GM08714 (cell line): ENCODE results near the gene BTG2.
"Not testable (repeated sequence)": the region's sequence is repeated elsewhere in the genome, so short reads cannot be mapped to it uniquely, and the experiment has no call there.

ENCODE experiments used
- H3K4me3 ChIP-seq: fragments of 200-500 bp; sonication (Bioruptor generic); 2 replicates; pipeline ENCODE4 v1.5.1; 2014; ENCODE audit warnings: mild to moderate bottlenecking, low read length, inconsistent platforms
- ZNF274 ChIP-seq: IDR thresholded peaks from 2 replicates; pipeline ENCODE4 v1.6.1; 2012; ENCODE audit warnings: mild to moderate bottlenecking, low read depth, low read length

Gene BTG2

DNA sequence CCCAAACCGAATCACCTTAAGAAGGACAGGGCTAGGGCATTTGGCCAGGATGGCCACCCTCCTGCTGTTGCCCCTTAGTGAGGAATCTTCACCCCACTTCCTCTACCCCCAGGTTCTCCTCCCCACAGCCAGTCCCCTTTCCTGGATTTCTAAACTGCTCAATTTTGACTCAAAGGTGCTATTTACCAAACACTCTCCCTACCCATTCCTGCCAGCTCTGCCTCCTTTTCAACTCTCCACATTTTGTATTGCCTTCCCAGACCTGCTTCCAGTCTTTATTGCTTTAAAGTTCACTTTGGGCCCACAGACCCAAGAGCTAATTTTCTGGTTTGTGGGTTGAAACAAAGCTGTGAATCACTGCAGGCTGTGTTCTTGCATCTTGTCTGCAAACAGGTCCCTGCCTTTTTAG is 3.6 kb downstream of the BTG2 start:
- no peak for TF ChIP-seq ZNF274
- H3K4me3 ChIP-seq, result peak overlapping the region; percentile 87; the same call in 1 of the 2 replicates

DNA sequence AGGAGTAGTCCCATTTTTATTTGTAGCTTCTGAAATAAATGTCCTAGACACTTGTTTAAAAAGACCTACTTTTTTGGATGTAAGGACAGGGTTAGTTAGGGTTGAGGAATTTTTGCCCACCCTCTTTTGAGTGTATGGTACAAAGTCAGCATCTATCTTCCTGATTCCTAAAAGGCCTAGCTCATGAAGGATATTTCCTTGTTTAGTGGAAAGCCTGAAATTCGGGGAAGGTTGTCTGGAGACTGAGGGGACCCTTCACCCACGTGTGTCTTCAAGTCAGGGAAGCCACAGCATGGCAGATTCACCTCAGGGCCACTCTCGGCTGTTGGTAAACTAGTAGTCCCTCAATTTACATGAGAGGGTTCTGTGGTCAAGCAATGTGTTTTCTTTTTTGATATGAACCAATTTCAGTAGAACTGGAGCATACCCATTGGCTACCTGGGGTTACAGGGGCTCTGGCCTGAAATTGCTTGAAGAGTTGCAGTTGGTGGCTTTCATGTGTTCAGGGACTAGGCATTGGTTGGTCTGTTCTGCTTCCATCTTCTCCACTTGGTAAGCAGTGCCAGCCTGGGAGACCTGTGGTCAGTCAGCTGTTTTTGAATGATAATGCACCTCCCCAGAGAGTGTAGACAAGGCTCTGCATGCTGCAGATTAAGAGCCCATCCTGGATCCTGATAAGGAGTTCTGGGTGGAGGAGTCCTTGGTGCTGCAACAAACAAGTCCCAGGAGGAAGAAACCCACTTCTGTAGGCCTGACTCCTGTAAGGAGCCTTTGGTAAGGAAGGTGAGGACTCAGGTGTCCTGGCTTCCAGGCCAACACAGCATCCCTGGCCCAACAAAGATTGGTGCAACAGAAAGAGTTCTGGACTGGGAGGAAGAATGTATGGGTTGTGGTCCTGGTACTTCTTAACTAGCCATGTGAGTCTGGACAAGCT is 6.3 kb downstream of the BTG2 start:
- no peak for TF ChIP-seq ZNF274
- H3K4me3 ChIP-seq, result no peak overlapping the region

DNA sequence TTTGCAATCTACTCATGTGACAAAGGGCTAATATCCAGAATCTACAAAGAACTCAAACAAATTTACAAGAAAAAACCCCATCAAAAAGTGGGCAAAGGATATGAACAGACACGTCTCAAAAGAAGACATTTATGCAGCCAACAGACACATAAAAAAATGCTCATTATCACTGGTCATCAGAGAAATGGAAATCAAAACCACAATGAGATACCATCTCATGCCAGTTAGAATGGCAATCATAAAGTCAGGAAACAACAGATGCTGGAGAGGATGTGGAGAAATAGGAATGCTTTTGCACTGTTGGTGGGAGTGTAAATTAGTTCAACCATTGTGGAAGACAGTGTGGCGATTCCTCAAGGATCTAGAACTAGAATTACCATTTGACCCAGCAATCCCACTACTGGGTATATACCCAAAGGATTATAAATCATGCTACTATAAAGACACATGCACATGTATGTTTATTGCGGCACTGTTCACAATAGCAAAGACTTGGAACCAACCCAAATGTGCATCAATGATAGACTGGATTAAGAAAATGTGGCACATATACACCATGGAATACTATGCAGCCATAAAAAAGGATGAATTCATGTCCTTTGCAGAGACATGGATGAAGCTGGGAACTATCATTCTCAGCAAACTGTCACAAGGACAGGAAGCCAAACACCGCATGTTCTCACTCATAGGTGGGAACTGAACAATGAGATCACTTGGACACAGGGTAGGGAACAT is 8.9 kb downstream of the BTG2 start:
- not testable (repeated sequence) for H3K4me3 ChIP-seq

DNA sequence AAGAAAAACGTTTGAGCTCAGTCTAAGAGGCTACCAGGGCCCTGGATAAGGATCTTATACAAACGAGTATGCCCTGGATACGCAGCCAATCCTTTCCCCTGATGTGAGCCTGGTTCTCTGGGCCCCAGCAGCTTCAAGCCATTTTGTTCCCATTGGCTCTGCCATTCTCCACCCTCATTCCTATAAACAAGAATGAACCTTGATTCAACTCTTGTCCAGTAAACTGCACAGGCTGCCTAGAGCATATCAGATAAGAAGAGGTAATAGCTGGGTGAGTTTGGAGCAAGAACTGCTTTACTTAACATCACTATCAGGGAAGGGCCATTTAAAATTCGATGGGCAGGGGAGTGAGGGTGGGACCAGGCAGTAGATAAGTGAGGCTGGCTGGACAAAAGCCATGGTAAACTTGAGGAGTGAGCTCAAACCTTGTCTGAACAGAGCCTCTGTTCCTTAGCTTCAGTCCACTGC is 11.3 kb downstream of the BTG2 start:
- no peak for TF ChIP-seq ZNF274
- no peak overlapping the region for H3K4me3 ChIP-seq

- H3K4me3 ChIP-seq, result no peak overlapping the region
- no peak for TF ChIP-seq ZNF274
Observed at GRCh38 chr1:203317429-203318228, 12.3 kb downstream of the BTG2 start.

DNA sequence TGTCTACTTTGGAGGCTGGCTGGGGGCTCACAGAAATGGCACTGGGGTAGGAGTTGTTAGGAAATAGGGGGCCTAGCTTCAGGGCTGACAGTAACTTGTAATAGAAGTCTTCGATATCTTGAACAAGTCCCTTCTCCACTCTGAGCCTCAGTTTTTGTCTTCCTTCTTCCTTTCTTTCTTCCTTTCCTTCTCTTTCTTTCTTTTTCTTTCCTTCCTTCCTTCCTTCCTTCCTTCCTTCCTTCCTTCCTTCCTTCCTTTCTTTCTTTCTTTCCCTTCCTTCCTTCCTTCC is 12.9 kb downstream of the BTG2 start:
- H3K4me3 ChIP-seq, result no peak overlapping the region
- TF ChIP-seq ZNF274, result no peak

DNA sequence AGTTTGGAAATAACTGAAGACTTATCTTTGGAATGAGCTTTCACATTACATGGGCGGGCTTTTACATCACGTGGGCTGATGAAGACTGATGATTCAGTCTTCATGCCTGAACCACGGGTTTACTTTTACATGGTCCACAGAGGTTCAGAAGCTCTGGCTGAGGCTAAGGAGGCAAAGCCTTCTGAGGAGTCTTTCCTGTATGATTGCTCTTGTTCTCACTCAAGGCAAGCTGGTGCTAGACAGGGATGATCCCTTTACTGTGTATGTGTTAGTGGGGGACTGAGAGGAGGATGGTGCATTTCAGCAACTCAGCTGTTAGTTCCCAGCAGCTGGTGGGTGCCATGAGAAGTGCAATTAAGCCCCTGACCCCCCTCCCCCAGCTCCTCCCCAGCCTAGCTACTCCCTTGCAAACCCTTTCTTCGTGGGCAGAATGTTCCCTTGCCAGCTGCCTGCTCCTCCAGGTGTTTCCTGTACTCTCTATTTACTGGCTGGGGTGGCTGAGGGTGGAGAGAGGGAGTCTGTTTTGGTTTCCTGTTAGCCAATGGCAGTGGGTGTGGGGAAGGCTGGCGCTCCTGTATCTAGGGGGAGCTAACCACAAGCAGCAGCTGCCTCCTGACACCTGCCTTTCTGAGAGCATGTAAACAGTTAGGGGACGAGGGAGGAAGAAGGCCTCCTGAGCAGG is 15.4 kb downstream of the BTG2 start:
- TF ChIP-seq ZNF274, result no peak
- H3K4me3 ChIP-seq, result no peak overlapping the region; the same call in 1 of the 2 replicates

DNA sequence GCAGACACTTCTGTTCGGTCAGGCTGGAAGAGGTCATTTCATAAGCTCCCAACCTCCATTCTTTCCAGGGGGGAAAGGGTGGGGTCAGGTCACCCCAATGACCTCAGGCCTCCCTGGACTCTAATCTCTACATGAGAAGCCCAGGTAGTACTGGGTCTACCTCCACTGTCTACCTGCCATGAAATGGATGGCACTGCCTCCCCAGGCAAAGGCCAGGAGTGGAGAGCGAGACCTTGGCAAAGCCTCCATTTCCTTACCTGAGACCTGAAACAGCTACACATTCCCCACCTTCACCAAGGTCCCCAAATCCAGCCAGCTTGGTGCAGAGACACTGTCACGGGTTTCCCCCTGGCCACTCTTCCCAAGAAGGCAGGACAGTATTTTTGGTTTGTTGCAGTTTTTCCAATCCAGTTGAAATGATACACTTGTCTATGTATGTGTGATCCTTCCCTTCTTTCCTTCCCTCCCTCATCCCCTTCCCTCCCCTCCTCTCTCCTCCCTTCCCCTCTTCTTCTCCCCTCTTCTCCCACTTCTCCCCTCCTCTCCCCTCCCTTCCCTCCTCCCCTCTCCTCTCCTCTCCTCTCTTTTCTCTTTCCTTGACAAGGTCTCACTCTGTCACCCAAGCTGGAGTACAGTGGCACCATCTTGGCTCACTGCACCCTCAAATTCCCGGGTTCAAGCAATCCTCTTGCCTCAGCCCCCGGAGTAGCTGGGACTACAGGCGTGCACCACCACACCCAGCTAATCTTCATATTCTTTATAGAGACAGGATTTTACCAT is 16.1 kb downstream of the BTG2 start:
- H3K4me3 ChIP-seq, result no peak overlapping the region; the same call in 1 of the 2 replicates
- no peak for TF ChIP-seq ZNF274

- TF ChIP-seq ZNF274, result no peak
- H3K4me3 ChIP-seq, result no peak overlapping the region
Observed at GRCh38 chr1:203322500-203323179, 17.3 kb downstream of the BTG2 start.

DNA sequence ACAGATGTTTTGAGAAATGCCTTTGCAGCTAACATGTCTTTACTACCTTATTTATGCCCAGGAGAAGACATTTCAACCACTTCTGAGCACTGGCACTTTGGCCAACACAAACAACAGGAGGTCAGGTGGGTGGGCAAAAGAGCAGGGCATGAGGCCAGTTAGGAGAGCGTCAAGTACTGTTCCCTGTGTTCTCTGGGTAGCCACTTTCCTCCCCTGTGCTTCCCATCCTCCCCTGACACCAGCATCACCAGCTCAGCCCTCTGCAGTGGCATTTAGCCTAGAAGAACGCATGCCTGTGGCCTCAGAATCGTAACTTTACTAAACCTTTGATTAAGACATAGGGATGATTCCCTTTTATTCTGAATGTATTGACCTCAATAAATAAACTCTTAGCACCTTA is 18.3 kb downstream of the BTG2 start:
- no peak overlapping the region; the same call in 1 of the 2 replicates for H3K4me3 ChIP-seq
- no peak for TF ChIP-seq ZNF274

DNA sequence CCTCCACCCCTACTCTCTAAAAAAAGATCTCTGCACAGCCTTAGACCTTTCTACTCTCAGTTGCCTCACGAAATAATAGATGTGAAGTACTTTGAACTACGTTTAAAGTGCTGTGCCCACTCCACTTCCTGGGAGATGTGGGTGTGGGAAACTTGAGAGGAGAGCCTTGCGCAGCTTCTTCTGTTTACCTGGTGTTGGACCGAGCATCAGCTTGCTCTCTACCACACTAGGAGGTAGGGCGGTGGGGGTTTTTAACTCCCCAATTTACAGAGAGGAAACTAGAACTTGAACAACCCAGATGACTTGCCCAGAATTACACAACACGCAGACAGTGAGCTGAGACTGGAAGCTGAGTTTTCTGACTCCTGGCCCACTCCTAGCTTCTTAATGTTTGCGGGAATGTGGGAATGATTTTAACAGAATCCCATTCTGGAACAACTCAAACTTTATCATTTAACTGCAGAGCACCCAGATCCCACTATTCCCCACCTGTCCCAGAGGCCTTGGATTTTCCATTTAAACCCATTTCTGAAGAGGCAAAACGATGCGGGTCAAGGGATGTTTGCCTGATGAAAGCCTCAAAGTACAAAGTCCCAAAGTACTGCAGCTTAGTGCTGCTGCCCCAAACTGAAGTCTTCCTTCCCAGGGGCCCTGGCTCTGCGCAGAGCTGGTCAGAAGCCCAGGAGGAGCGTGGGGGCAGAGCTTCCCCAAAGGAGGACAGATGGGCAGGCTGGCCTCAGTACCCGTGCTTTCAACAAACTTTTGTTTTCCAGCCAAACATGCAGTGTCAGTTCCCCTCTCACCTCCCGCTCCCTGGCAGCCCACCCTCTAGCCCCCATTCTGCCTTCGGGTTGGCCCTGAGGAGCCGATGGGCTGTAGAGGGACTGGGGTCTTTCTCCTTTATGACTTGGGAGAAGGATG is 19.0 kb downstream of the BTG2 start:
- H3K4me3 ChIP-seq, result peak overlapping the region; percentile 9; the same call in 1 of the 2 replicates
- no peak for TF ChIP-seq ZNF274
